Karpas-422 (cell line): ENCODE data around the gene AREL1. TPM values are rescaled to one million over a fixed set of nuclear protein-coding genes. Genes with fewer than 3 reads are reported as not detected.

Experiments
- DNase-seq: peaks from one replicate; pipeline ENCODE4 v3.0.0-alpha.2; 2015
- H2AFZ ChIP-seq: fragments of 200-600 bp; sonication (generic); 2 replicates; pipeline ENCODE4 v1.6.1; 2014; ENCODE audit warnings: antibody characterized with exemption, low read length, mixed read lengths
- H3K27ac ChIP-seq: fragments of 200-600 bp; sonication (generic); 2 replicates; pipeline ENCODE4 v1.5.1; 2014; ENCODE audit warnings: mild to moderate bottlenecking, low read length, moderate library complexity
- H3K27me3 ChIP-seq: fragments of 200-600 bp; sonication (generic); 2 replicates; pipeline ENCODE4 v1.6.1; 2014; ENCODE audit warnings: low read length, mixed read lengths
- H3K36me3 ChIP-seq: fragments of 200-600 bp; sonication (generic); 2 replicates; pipeline ENCODE4 v1.6.1; 2014; ENCODE audit warnings: low read length, mixed read lengths; ENCODE audit not compliant: insufficient read depth
- H3K4me1 ChIP-seq: fragments of 200-600 bp; sonication (generic); 2 replicates; pipeline ENCODE4 v1.6.1; 2014; ENCODE audit warnings: mild to moderate bottlenecking, low read length, mixed read lengths
- H3K4me2 ChIP-seq: fragments of 200-600 bp; sonication (generic); 2 replicates; pipeline ENCODE4 v1.6.1; 2014; ENCODE audit warnings: low read length, low read depth, mild to moderate bottlenecking; ENCODE audit not compliant: poor library complexity, severe bottlenecking
- H3K4me3 ChIP-seq: fragments of 200-600 bp; sonication (generic); 2 replicates; pipeline ENCODE4 v1.5.1; 2014; ENCODE audit warnings: mild to moderate bottlenecking, antibody characterized with exemption, low read length, mixed read lengths
- H3K79me2 ChIP-seq: fragments of 200-600 bp; sonication (generic); 2 replicates; pipeline ENCODE4 v1.6.1; 2014; ENCODE audit warnings: mild to moderate bottlenecking, low read length, mixed read lengths
- H3K9ac ChIP-seq: fragments of 200-600 bp; sonication (generic); 2 replicates; pipeline ENCODE4 v1.6.0; 2014; ENCODE audit warnings: low read length
- H3K9me2 ChIP-seq: fragments of 200-600 bp; sonication (generic), shearing (Covaris generic); replicated peaks from 2 replicates; pipeline ENCODE4 v1.6.0; 2014; ENCODE audit warnings: mild to moderate bottlenecking, low read length, moderate library complexity; ENCODE audit not compliant: insufficient read depth
- H3K9me3 ChIP-seq: fragments of 300-700, 200-600 bp; sonication (generic); 2 replicates; pipeline ENCODE4 v1.6.1; 2014; ENCODE audit warnings: low read length, mixed read lengths
- H4K20me1 ChIP-seq: fragments of 200-600 bp; sonication (generic); 2 replicates; pipeline ENCODE4 v1.6.1; 2014; ENCODE audit warnings: mild to moderate bottlenecking, antibody characterized with exemption, low read length, low read depth; ENCODE audit not compliant: insufficient read depth
- total RNA-seq: library from RNA; depleted of rRNA; stranded (reverse); fragments of >200 nt; shearing (Covaris generic); gene quantifications from 2 replicates; pipeline ENCODE4 v1.2.3, GENCODE V29; 2014; ENCODE audit warnings: low replicate concordance

Gene AREL1
- total RNA-seq, 1 experiment from 2014 or later, result 70.9 TPM

DNA sequence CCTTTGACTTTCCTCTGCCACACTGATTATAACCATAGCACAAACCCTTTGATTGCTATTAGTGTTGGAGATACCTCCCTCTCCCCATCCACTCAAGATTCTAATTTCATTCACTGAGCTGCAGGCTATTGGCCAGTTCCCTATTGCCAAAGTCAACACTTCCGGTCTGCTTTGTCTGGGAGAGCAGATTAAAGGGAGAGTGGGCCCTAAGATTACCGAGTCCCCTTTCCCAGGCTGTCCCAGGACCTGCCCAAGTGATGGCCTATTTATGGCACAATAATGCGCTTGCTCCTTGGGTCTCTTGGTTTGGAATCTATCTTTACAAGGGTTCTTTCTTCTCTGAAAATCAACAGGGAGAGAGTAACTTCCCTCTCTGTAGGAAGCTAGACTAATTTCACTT, 57.9 kb downstream of the AREL1 start:
- Histone ChIP-seq H3K36me3 (0 out of 2 replicates have a peak, but pooled peaks cover 5% of the 10 kb centered on the region), H4K20me1 (no peaks in the 10 kb centered on the region), H3K9ac (no peak overlapping the region), H3K9me3 (no peaks in the 10 kb centered on the region), H2AFZ (no peak overlapping the region), H3K9me2 (no peaks in the 10 kb centered on the region), H3K4me3 (no peak overlapping the region), H3K4me2 (no peak overlapping the region), H3K79me2 (no peaks in the 10 kb centered on the region), H3K27ac (no peak overlapping the region), H3K27me3 (no peaks in the 10 kb centered on the region), H3K4me1 (no peaks in the 10 kb centered on the region)
- DNase-seq, result no peak

DNA sequence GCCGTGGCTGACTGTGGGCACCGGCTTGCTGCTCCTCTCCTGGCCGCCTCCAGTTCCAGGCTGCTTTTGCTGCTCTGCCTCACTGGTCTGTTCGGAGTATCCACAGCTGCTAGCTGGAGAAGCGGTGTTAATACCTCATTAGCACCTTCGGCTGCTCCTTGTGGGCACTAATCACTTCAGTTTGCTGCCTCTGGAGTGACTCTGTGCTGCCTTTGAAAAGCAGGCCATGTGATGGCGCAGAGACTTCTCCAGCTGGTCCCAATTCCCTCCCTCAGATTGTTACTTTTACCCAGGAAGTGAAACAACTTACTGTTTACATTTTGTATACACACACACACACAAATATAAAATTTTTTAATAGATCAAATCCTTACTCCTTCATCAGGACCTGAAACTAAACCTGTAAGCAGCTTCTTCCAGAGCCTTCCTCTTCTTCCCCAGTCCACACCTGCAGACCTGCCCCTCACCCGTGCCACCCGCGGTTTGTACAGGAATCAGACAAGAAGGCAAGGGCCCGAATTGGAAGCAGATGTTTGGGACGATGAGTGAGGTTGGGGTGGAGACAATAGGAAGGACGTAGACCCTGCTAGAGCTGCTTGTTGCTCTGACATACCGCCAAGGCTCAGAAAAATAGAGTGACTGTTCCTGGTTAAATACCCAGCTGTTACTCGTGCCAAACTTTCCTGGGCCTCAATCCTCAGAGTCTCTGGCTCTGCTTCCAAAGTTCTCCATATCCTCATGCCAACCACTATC, 59.3 kb downstream of the AREL1 start:
- Histone ChIP-seq H3K9me3 (no peaks in the 10 kb centered on the region), H3K79me2 (no peaks in the 10 kb centered on the region), H3K9ac (no peak overlapping the region), H3K4me2 (no peak overlapping the region), H4K20me1 (no peaks in the 10 kb centered on the region), H3K9me2 (no peaks in the 10 kb centered on the region), H3K36me3 (0 out of 2 replicates have a peak, but pooled peaks cover 5% of the 10 kb centered on the region), H2AFZ (no peak overlapping the region), H3K4me3 (no peak overlapping the region), H3K4me1 (no peaks in the 10 kb centered on the region), H3K27me3 (no peaks in the 10 kb centered on the region), H3K27ac (no peak overlapping the region)
- no peak for DNase-seq

DNA sequence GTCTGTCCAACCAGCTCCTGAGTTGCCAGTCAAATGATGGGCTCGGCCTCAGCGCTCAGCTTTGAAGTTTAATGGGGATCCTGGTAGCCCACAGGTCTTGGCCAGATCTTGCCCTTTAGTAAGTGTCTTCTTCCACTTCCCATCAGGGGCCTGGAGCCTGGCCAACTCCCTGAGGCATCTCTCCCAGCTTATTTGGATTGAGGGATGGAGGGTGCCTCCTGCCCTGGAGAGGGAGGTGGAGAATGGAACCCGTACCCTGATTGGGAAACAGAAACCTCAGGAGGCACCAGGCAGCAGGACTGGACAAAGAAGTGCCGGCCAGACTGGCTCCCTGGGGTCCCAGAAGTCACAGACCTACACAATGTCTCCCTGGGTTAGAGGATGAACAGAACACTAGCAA, 60.3 kb downstream of the AREL1 start:
- DNase-seq, result no peak
- Histone ChIP-seq H3K4me1 (no peaks in the 10 kb centered on the region), H3K4me2 (no peak overlapping the region), H4K20me1 (no peaks in the 10 kb centered on the region), H2AFZ (no peak overlapping the region), H3K36me3 (no peaks in the 10 kb centered on the region), H3K9me3 (no peaks in the 10 kb centered on the region), H3K9me2 (no peaks in the 10 kb centered on the region), H3K79me2 (no peaks in the 10 kb centered on the region), H3K9ac (no peak overlapping the region), H3K27ac (no peak overlapping the region), H3K4me3 (no peak overlapping the region), H3K27me3 (no peaks in the 10 kb centered on the region)

DNA sequence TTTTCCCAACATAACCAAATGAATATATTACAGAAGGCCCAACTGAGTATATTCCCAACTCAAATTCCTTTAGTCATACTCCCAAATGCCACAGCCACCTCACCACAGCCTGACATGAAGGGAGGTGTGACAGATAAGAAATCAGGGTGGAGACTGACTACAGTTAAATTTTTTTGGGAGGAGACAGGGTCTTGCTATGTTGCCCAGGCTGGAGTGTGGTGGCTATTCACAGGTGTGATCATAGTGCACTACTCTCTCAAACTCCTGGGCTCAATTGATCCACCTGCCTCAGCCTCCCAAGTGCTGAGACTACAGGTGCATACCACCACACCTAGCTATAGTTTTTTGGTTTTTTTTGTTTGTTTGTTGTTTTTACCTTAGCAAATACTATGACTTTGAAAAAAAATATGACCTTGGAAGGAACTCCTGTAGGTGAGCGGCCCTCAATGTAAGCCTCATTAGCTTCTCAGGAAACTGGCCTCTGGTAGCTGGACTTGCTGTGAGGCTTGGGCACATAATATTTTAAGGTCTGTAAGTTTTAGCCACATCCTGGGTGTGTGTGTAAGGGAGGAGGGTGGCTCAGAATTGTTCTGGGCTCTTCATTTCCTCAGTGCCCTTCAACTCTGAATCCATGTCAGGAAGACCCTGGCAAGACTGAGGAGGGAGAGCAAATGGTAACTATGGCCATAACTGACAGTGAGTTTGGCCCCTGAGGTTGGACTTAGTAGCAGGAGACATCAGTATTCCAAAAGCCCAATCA, 61.8 kb downstream of the AREL1 start:
- Histone ChIP-seq H4K20me1 (no peaks in the 10 kb centered on the region), H3K9me2 (no peaks in the 10 kb centered on the region), H3K4me3 (no peak overlapping the region), H3K4me1 (no peaks in the 10 kb centered on the region), H3K27me3 (no peaks in the 10 kb centered on the region), H3K36me3 (no peaks in the 10 kb centered on the region), H2AFZ (no peak overlapping the region), H3K79me2 (no peaks in the 10 kb centered on the region), H3K9me3 (no peaks in the 10 kb centered on the region), H3K27ac (no peak overlapping the region), H3K4me2 (no peak overlapping the region), H3K9ac (no peak overlapping the region)
- no peak for DNase-seq

DNA sequence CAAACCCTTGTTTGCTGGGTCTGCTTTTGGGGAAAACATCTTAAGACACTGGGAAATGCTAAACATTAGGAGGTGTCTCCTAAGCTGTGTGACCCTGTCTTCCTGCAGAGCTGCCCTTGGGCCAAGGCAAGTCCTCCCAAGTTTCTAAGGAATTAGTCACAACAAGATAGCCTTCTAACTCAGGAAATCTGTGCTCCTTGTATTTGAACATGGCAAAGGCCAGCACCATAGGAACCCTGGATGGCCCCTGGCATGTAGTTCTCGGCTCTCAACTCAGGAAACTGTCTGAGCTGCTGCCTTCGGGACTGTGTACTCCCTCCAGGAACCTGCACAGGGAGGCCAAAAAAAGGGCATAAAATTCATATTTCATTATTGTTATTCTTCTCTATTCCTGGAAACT, 63.2 kb downstream of the AREL1 start:
- no peaks in the 10 kb centered on the region for H3K4me1 ChIP-seq
- DNase-seq, result no peak
- no peaks in the 10 kb centered on the region for H3K36me3 ChIP-seq
- no peak overlapping the region for H3K27ac ChIP-seq
- no peaks in the 10 kb centered on the region for H4K20me1 ChIP-seq
- no peak overlapping the region for H3K9ac ChIP-seq
- H3K27me3 ChIP-seq, result no peaks in the 10 kb centered on the region
- no peak overlapping the region for H3K4me3 ChIP-seq
- no peaks in the 10 kb centered on the region for H3K79me2 ChIP-seq
- H3K4me2 ChIP-seq, result no peak overlapping the region
- H3K9me3 ChIP-seq, result no peaks in the 10 kb centered on the region
- no peaks in the 10 kb centered on the region for H3K9me2 ChIP-seq
- no peak overlapping the region for H2AFZ ChIP-seq

DNA sequence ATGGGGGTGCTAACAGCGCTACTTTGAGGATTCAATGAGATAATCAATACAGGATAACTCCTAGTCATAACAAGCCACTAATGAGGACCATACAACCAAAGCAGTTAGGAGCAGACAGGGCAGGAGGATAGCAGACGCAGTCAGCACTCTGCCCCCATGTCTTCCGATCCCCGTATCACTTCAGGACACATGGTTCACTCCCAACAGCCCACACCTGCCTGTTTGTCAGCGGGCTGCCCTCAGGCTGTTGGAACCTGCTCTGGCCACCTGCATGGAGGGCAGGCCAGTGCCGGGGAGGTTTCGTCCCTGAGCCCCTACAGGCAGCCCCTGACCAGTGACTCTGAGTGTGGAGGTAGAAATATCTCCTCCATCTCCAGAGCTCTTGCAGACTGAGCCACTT, 63.7 kb downstream of the AREL1 start:
- Histone ChIP-seq H3K27ac (no peak overlapping the region), H3K27me3 (no peaks in the 10 kb centered on the region)

DNA sequence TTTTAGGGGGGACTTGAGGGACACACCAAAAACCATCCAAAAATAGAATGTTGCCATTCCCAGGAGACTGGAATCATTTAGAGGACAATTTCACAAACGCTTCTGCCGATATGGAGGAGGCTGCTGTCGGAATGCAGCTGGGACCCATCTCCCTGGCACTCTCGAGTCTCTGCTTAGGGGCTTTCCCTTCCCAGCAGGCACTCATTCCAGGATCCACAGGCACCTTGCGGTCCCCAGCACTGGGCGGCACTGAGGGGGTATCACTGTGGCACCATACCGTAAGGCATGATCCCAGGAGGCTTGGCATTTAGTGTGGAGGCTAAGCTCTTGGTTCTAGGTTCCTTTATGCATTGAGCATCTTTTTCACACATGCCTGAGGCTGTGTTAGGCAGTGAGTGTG, 64.3 kb downstream of the AREL1 start:
- H3K27ac ChIP-seq, result no peak overlapping the region
- no peak overlapping the region for H3K4me3 ChIP-seq
- H3K9me2 ChIP-seq, result no peaks in the 10 kb centered on the region
- H4K20me1 ChIP-seq, result no peaks in the 10 kb centered on the region
- no peaks in the 10 kb centered on the region for H3K27me3 ChIP-seq
- no peaks in the 10 kb centered on the region for H3K9me3 ChIP-seq
- H3K4me2 ChIP-seq, result no peak overlapping the region
- no peaks in the 10 kb centered on the region for H3K36me3 ChIP-seq
- no peaks in the 10 kb centered on the region for H3K79me2 ChIP-seq
- no peaks in the 10 kb centered on the region for H3K4me1 ChIP-seq
- H2AFZ ChIP-seq, result no peak overlapping the region
- H3K9ac ChIP-seq, result no peak overlapping the region
- DNase-seq, result no peak

More for the DNA sequence above, 63.7 kb downstream of the AREL1 start:
- DNase-seq, result no peak
- Histone ChIP-seq H3K4me2 (no peak overlapping the region), H4K20me1 (no peaks in the 10 kb centered on the region), H3K9me3 (no peaks in the 10 kb centered on the region), H3K9me2 (no peaks in the 10 kb centered on the region), H3K9ac (no peak overlapping the region), H3K36me3 (no peaks in the 10 kb centered on the region), H2AFZ (no peak overlapping the region), H3K4me1 (no peaks in the 10 kb centered on the region), H3K79me2 (no peaks in the 10 kb centered on the region), H3K4me3 (no peak overlapping the region)

DNA sequence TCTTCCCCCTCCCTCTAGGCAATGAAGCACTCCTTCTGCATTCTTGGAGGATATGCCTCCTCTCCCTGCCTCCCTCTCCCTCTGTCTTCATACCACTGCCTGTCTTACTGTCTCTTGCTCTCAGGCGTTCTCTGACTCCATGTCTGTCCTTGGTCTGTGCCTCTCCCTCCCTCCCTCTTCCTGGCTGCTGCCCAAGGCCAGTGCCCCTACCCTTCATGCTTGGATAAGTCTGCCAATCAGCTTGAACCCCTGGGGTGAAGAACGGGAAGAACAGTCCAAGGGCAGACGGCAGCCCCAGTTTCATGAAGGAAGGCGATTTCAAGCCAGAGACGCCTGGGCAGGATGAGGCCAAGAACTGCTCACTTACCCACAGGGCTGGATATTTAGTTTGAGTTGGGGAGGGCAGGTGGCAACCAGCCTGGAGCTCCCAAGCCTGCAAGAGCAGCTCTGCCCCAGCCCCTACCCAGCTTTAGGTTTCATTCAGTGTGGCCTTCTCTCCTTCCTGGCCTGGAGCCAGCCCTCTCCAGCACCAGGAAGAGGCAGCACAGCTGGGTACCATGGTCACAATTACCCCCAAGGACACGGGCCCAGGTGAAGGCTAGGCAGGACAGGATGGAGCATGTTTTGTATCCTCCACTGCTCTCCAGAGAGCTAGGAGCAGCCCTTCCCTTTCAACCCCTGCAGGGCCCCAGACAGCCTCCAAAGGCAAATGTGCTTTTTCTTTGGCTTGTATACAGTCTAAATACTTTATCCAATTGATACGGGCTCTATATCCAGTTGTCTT, 65.0 kb downstream of the AREL1 start:
- Histone ChIP-seq H4K20me1 (no peaks in the 10 kb centered on the region), H3K36me3 (no peaks in the 10 kb centered on the region), H3K27ac (no peak overlapping the region), H3K4me2 (no peak overlapping the region), H3K79me2 (no peaks in the 10 kb centered on the region), H3K27me3 (no peaks in the 10 kb centered on the region), H3K4me3 (no peak overlapping the region), H3K4me1 (no peaks in the 10 kb centered on the region), H3K9me3 (no peaks in the 10 kb centered on the region), H3K9ac (no peak overlapping the region), H3K9me2 (no peaks in the 10 kb centered on the region), H2AFZ (no peak overlapping the region)
- DNase-seq, result no peak
